ENCODE data around the gene MAP7D2. TPM values are rescaled to one million over a fixed set of nuclear protein-coding genes. Genes with fewer than 3 reads are reported as not detected.

The MAP7D2 gene
- total and polyA plus RNA-seq, 2 of the 13 experiments (the other 11 are each of a cell fraction or from before 2014, with no cell fraction given), result 9.6 to 10.5 TPM

DNA sequence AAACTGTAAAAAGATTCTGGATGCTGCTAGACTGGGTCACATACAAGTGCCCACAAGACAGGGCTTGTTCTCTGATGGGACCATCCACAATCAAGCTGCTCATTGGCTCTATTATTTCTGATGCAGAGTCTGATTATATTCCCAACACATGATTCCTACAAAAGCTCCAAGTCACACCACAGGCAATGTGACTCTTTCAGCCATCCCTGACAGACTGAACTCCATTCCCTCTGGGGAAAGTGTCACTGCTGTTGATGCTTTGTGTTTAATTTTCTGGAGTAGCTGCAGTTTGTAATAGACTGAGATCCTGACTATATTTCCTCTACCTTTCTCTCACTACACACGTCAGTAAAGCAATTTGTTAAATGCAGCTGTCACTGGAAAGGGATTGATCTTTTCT lies 70.5 kb downstream of the MAP7D2 start (continued):
- TF ChIP-seq ZMAT3 (CRISPR knock-in tag; conservative IDR thresholded peaks at IDR 0.05) (no peak), HOXA7 (CRISPR knock-in tag; IDR thresholded peaks at IDR 0.05) (no peak), ZBTB3 (CRISPR knock-in tag; IDR thresholded peaks at IDR 0.05; ENCODE audit: borderline replicate concordance, low read depth) (no peak), NFIB (CRISPR knock-in tag; IDR thresholded peaks at IDR 0.05; ENCODE audit: borderline replicate concordance) (no peak)
- TF ChIP-seq, protein P1, sequence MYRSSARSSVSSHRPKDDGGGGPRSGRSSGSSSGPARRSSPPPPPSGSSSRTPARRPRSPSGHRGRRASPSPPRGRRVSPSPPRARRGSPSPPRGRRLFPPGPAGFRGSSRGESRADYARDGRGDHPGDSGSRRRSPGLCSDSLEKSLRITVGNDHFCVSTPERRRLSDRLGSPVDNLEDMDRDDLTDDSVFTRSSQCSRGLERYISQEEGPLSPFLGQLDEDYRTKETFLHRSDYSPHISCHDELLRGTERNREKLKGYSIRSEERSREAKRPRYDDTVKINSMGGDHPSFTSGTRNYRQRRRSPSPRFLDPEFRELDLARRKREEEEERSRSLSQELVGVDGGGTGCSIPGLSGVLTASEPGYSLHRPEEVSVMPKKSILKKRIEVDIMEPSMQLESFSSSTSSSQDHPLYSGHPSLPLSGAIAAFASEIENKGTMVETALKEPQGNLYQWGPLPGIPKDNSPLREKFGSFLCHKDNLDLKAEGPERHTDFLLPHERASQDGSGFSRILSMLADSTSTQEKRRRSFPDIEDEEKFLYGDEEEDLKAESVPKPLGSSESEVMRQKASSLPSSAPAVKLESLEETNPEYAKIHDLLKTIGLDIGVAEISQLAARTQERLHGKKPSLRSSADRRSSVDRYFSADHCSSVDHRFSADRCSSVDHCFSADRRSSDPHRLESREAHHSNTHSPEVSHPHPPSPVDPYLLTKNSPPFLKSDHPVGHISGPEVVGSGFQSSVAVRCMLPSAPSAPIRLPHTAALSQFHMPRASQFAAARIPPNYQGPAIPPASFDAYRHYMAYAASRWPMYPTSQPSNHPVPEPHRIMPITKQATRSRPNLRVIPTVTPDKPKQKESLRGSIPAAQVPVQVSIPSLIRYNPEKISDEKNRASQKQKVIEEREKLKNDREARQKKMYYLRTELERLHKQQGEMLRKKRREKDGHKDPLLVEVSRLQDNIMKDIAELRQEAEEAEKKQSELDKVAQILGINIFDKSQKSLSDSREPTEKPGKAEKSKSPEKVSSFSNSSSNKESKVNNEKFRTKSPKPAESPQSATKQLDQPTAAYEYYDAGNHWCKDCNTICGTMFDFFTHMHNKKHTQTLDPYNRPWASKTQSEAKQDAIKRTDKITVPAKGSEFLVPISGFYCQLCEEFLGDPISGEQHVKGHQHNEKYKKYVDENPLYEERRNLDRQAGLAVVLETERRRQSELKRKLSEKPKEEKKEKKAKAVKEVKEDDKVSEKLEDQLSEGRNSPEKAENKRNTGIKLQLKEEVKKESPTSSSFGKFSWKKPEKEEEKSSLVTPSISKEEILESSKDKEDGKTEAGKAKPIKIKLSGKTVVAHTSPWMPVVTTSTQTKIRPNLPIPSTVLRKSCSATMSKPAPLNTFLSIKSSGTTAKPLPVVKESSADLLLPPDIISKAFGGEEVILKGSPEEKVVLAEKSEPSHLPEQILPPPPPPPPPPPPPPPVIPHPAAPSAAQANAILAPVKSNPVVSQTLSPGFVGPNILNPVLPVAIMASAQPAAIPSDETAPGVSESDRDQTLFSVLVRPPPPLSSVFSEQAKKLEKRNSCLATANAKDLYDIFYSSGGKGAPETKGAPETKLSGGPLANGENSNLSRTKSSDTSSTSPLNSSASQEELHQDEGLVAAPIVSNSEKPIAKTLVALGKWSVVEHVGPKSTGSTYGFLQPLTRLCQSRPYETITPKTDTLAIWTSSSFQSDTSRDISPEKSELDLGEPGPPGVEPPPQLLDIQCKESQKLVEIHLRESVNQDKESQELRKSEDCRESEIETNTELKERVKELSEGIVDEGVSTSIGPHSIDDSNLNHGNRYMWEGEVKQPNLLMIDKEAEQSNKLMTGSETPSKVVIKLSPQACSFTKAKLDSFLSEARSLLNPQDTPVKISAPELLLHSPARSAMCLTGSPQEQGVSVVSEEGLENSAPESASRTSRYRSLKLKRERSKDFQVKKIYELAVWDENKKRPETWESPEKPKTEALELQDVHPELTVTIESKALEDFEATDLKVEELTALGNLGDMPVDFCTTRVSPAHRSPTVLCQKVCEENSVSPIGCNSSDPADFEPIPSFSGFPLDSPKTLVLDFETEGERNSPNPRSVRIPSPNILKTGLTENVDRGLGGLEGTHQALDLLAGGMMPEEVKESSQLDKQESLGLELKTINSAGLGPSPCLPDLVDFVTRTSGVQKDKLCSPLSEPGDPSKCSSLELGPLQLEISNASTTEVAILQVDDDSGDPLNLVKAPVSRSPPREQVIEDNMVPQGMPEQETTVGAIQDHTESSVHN (CRISPR knock-in tag; IDR thresholded peaks at IDR 0.05), result no peak

- POLR2A ChIA-PET, result no interaction called here
- no peak overlapping the region for H3K9ac ChIP-seq (ENCODE audit: insufficient read depth, low read depth, low read length)
- H3K4me2 ChIP-seq (ENCODE audit: low read depth, low read length), result no peak overlapping the region
- H3K9me3 ChIP-seq (ENCODE audit: low read length), result no peaks in the 10 kb centered on the region
- H3K27ac ChIP-seq (ENCODE audit: extremely low read length, insufficient read depth, low read length), result no peak overlapping the region
- H3K4me1 ChIP-seq (ENCODE audit: insufficient read depth, low read length), result no peaks in the 10 kb centered on the region
- no peak overlapping the region for H2AFZ ChIP-seq (ENCODE audit: low read length)
- no peak for DNase-seq (ENCODE audit: low spot score)
- ATAC-seq, result no peak
- CTCF ChIA-PET (ENCODE audit: low intra/inter-chr PET ratio, low total read pairs), result no interaction called here
- FAIRE-seq, result no peak
- WGBS (ENCODE audit: low lambda C conversion rate), result 87% methylated on average over 3 of the region's 7 CpGs
- H3K27me3 ChIP-seq (ENCODE audit: control insufficient read depth in 1 of 2, insufficient read depth in 2 of 2, low read length in 2 of 2), result no peaks in the 10 kb centered on the region
- no peaks in the 10 kb centered on the region for H4K20me1 ChIP-seq (ENCODE audit: insufficient read depth, low read length)
- H3K79me2 ChIP-seq (ENCODE audit: insufficient read depth, low read length), result no peaks in the 10 kb centered on the region
- in situ Hi-C loops (cut with HindIII; ENCODE audit: extremely low pct_ligation_motif_present, low pct_unique_long_range_greater_than_20kb) (no loop called here), intact Hi-C loops (cut with micrococcal nuclease; ENCODE audit: unreplicated experiment) (no loop called here)
- no peak overlapping the region for H3K4me3 ChIP-seq (replicated peaks in 1 of 3; ENCODE audit: insufficient read depth in 1 of 3, low read depth in 2 of 3, low read length in 3 of 3)
- BruUV-seq (replicated peaks), result no TSS peak
- peaks cover 0 to 1% of the 10 kb centered on the region in 2 experiments; a peak in 1 of 5 replicates for H3K36me3 ChIP-seq (replicated peaks in 1 of 2; ENCODE audit: control insufficient read depth in 1 of 2, insufficient read depth in 2 of 2, low read length in 2 of 2)
- no peak for TF ChIP-seq EZH2 (conservative IDR thresholded peaks at IDR 0.05; ENCODE audit: low read depth, low read length)
- TF ChIP-seq, protein P2, sequence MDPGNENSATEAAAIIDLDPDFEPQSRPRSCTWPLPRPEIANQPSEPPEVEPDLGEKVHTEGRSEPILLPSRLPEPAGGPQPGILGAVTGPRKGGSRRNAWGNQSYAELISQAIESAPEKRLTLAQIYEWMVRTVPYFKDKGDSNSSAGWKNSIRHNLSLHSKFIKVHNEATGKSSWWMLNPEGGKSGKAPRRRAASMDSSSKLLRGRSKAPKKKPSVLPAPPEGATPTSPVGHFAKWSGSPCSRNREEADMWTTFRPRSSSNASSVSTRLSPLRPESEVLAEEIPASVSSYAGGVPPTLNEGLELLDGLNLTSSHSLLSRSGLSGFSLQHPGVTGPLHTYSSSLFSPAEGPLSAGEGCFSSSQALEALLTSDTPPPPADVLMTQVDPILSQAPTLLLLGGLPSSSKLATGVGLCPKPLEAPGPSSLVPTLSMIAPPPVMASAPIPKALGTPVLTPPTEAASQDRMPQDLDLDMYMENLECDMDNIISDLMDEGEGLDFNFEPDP (CRISPR knock-in tag; conservative IDR thresholded peaks at IDR 0.05), result no peak
- TF ChIP-seq ZNF558 (CRISPR knock-in tag; IDR thresholded peaks at IDR 0.05; ENCODE audit: borderline replicate concordance), result no peak
- no peak for TF ChIP-seq BRCA1 (CRISPR knock-in tag; IDR thresholded peaks at IDR 0.05)
- TF ChIP-seq GMEB1 (CRISPR knock-in tag; IDR thresholded peaks at IDR 0.05; ENCODE audit: borderline replicate concordance), result no peak
- TF ChIP-seq RBM22 (optimal IDR thresholded peaks at IDR 0.05; ENCODE audit: low read length), result no peak
- TF ChIP-seq PHF5A (CRISPR knock-in tag; IDR thresholded peaks at IDR 0.05; ENCODE audit: low read depth, unreplicated experiment), result no peak
- no peak for TF ChIP-seq ZKSCAN8 (CRISPR knock-in tag; IDR thresholded peaks at IDR 0.05; ENCODE audit: borderline replicate concordance)
Measured at GRCh38 chrX:20042221-20042620, 74.5 kb downstream of the MAP7D2 start.

Data from HepG2 (cell line).